22Rv1 (cell line): ENCODE results near the gene EPHA10.

Source experiments
- H3K27ac ChIP-seq: fragments of 450-650 bp; 2 replicates; pipeline ENCODE4 v1.5.1; 2017
- CTCF ChIP-seq: fragments of 450-650 bp; IDR thresholded peaks from 2 replicates; pipeline ENCODE4 v1.5.1; 2017; ENCODE audit warnings: mild to moderate bottlenecking
- ZFX ChIP-seq: fragments of 450-650 bp; IDR thresholded peaks from 2 replicates; pipeline ENCODE4 v1.6.1; 2017; ENCODE audit warnings: antibody characterized with exemption, borderline replicate concordance

The EPHA10 gene

DNA sequence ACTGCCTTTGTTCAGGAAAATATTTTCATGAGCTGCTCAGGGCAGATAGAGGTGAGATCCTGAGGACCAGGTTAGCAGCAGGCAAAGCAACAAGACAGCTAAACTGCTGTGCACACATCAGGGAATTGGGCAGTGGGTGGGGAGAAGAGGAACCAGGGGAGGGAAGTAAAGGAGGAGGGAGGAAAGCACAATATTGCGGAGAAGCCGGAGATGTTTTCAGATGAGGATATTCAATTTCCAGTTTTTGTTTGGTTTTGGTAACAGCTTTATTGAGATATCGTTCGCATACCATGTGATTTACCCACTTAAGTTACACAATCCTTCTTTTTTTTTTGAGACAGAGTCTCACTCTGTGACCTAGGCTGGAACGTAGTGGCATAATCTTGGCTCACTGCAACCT lies 34.5 kb downstream of the EPHA10 start:
- H3K27ac ChIP-seq, result no peak overlapping the region
- TF ChIP-seq ZFX (no peak), CTCF (no peak)

DNA sequence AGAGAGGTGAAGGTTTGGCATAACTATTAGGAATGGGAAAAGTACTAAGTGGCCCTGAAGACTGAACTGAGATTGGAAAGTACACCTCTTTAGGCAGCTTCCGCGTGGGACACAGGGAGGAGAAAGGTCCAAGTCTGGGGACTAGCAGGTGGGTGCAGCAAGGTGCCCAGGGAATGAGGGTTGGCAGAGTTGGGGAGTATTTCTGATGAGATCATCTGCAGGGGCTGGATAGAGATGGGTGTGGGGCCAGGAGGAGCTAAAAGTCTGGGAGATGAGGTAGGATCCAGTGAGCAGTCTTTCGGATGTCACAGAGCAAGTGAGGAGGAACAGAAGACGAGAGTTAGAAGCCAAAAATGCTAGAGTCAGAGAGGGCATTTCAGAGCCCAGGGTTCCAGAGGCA lies 36.5 kb downstream of the EPHA10 start:
- no peak for TF ChIP-seq CTCF
- TF ChIP-seq ZFX, result no peak
- H3K27ac ChIP-seq, result no peak overlapping the region

DNA sequence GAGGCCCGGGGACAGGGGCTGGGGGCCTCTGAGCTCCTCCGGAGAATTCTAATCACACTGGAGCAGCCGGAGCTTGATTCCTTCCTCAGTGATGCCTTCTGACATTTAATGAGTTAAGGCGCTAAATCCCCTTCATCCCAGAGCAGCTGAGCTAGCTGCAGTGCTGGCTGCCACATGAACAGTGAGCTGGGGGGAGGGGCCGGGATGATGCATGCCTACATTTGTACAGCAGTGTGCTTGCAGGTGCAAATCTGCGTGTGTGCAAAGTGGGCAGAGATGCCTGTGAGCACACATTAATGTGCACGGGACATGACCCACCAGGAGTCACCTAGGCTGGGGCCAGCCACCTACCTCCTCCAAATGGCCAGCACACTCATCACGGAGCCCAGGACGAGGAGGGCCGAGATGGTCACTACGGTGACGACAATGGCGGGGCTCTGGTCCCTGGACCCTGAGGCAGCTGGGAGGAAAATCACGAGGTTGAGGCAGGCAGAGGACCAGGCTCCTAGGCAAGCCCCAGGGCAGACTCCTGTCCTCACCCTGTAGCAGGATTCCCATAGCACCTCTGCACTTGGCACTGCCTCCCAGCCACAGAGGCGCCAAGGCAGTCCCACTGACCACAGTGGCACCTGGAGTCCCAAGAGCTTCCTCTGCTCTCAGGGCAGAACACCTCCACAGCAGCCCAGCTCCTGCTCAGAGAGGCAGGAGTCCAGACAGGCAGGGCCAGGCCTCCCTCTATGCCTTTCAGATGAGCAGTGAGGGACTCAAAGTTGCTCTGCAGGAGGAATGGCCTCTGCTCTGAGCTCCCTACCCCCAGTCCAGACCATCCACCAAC lies 38.0 kb downstream of the EPHA10 start:
- no peak for TF ChIP-seq ZFX
- TF ChIP-seq CTCF, result no peak

GRCh38 chr1:37725851-37726613 lies 38.9 kb downstream of the EPHA10 start:
- TF ChIP-seq ZFX, result no peak
- no peak for TF ChIP-seq CTCF
- H3K27ac ChIP-seq, result no peak overlapping the region

More for the DNA sequence above, 38.0 kb downstream of the EPHA10 start:
- no peak overlapping the region for H3K27ac ChIP-seq

DNA sequence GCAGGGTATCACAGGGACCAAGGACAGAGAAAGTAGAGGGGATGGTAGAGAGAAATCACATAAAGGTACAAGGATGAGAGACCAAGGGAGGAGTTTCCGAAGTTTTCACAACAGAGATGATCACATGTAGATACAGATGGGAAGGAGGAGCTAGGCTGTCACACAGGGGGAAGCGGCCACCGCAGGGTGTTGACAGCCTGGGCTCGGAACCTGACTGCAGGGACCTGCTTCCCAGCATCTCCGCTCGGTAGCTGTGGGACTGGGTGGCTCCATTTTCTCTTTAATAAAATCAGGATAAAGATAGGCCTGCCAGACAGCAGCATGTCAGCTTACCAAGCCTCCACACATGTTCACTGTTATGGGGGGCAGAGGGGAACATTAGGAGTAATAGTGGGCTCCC lies 40.3 kb downstream of the EPHA10 start:
- no peak for TF ChIP-seq ZFX
- no peak for TF ChIP-seq CTCF
- no peak overlapping the region for H3K27ac ChIP-seq

- no peak overlapping the region for H3K27ac ChIP-seq
- no peak for TF ChIP-seq ZFX
- no peak for TF ChIP-seq CTCF
Observed at GRCh38 chr1:37723390-37724078, 41.4 kb downstream of the EPHA10 start.

GRCh38 chr1:37723072-37723389 lies 41.9 kb downstream of the EPHA10 start:
- H3K27ac ChIP-seq, result no peak overlapping the region
- TF ChIP-seq CTCF, result no peak
- TF ChIP-seq ZFX, result no peak
